ENCODE data around the gene IGFBP6.

- TF ChIP-seq CTCF (IDR thresholded peaks at IDR 0.05; ENCODE audit: low read depth, low read length, missing input control) (no peak), GABPA (IDR thresholded peaks at IDR 0.05 in 1 of 2, conservative IDR thresholded peaks at IDR 0.05 in 1 of 2) (no peak), REST (IDR thresholded peaks at IDR 0.05) (no peak), SP1 (IDR thresholded peaks at IDR 0.05) (no peak), ZBTB33 (IDR thresholded peaks at IDR 0.05) (no peak)
Measured at GRCh38 chr12:53115112-53115890, 17.8 kb downstream of the IGFBP6 start.

All from liver (tissue), 3 donors.